ENCODE data around the gene LTK. TPM values are rescaled to one million over a fixed set of nuclear protein-coding genes. Genes with fewer than 3 reads are reported as not detected.

Gene LTK
- total RNA-seq, 2 donors from 2014 or later: 0.44 to 0.57 TPM

DNA sequence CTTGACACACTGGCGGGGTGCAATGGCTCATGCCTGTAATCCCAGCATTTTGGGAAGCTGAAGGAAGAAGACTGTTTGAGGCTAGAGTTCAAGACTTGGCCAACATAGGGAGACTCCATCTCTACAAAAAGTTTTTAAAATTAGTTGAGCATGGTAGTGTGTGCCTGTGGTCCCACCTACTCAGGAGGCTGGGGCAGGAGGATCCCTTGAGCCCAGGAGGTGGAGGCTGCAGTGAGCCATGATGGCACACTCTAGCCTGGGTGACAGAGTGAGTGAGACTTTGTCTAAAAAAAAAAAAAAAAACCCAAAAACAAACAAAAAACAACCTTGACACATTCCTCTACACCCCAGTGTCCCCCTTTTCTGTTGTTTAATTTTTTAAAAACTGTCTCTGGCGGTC, 24.0 kb downstream of the LTK start:
- no peak for TF ChIP-seq CTCF (conservative IDR thresholded peaks at IDR 0.05)
- WGBS, 2 experiments (ENCODE audit: insufficient coverage in 1 of 2, insufficient read length in 1 of 2): 83 to 94% methylated on average over 2 of the region's 2 CpGs
- peaks cover 5% of the 10 kb centered on the region for H3K4me1 Mint-ChIP-seq

DNA sequence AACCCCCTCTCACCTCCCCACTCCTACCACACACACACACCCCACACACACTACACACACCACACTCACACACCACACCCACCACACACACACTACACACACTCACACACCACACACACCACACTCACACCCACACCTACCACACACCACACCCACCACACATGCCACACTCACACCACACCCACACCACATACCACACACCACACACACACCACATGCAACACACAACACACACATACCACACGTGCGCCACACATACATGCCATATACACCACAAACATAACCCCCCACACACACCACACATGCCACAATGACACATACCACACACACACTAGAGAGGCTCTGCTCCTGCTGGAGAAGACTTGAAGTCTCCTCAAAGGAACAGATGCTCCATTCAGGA, 25.8 kb downstream of the LTK start:
- H3K9ac ChIP-seq (ENCODE audit: extremely low read depth, low read length, poor library complexity, severe bottlenecking): no peak overlapping the region
- Mint-ChIP-seq H3K9me3 (no peaks in the 10 kb centered on the region), H3K4me3 (no peak overlapping the region), H3K4me1 (peaks cover 6% of the 10 kb centered on the region), H3K27ac (no peak overlapping the region), H3K36me3 (ENCODE audit: low read depth) (peaks cover 9% of the 10 kb centered on the region), H3K27me3 (ENCODE audit: insufficient read depth) (peaks cover 31% of the 10 kb centered on the region)
- H3K9me3 ChIP-seq (ENCODE audit: control insufficient read depth, low read length): no peaks in the 10 kb centered on the region
- H3K36me3 ChIP-seq (ENCODE audit: control insufficient read depth, insufficient read depth, low read length): peaks cover 11% of the 10 kb centered on the region
- no peak for DNase-seq
- no peak overlapping the region for H3K27ac ChIP-seq (ENCODE audit: low read depth, low read length)
- no peak overlapping the region for H3K4me3 ChIP-seq (ENCODE audit: low read length)
- peaks cover 27% of the 10 kb centered on the region for H3K27me3 ChIP-seq (ENCODE audit: control insufficient read depth, insufficient read depth, low read length, poor library complexity, severe bottlenecking)
- WGBS, 2 experiments (ENCODE audit: insufficient coverage in 1 of 2, insufficient read length in 1 of 2): 97 to 100% methylated on average over 2 of the region's 2 CpGs
- TF ChIP-seq CTCF (conservative IDR thresholded peaks at IDR 0.05): no peak
- peaks cover 4% of the 10 kb centered on the region for H3K4me1 ChIP-seq (ENCODE audit: control insufficient read depth, insufficient read depth, low read length)

More for the DNA sequence above, 24.0 kb downstream of the LTK start:
- Histone ChIP-seq H3K9ac (ENCODE audit: extremely low read depth, low read length, poor library complexity, severe bottlenecking) (no peak overlapping the region), H3K27ac (ENCODE audit: low read depth, low read length) (no peak overlapping the region), H3K4me1 (ENCODE audit: control insufficient read depth, insufficient read depth, low read length) (peaks cover 5% of the 10 kb centered on the region), H3K4me3 (ENCODE audit: low read length) (no peak overlapping the region), H3K27me3 (ENCODE audit: control insufficient read depth, insufficient read depth, low read length, poor library complexity, severe bottlenecking) (peaks cover 42% of the 10 kb centered on the region), H3K9me3 (ENCODE audit: control insufficient read depth, low read length) (no peaks in the 10 kb centered on the region), H3K36me3 (ENCODE audit: control insufficient read depth, insufficient read depth, low read length) (no peaks in the 10 kb centered on the region)
- no peaks in the 10 kb centered on the region for H3K9me3 Mint-ChIP-seq
- H3K27ac Mint-ChIP-seq: no peak overlapping the region
- H3K27me3 Mint-ChIP-seq (ENCODE audit: insufficient read depth): peaks cover 43% of the 10 kb centered on the region
- no peaks in the 10 kb centered on the region for H3K36me3 Mint-ChIP-seq (ENCODE audit: low read depth)
- H3K4me3 Mint-ChIP-seq: no peak overlapping the region
- DNase-seq: no peak

DNA sequence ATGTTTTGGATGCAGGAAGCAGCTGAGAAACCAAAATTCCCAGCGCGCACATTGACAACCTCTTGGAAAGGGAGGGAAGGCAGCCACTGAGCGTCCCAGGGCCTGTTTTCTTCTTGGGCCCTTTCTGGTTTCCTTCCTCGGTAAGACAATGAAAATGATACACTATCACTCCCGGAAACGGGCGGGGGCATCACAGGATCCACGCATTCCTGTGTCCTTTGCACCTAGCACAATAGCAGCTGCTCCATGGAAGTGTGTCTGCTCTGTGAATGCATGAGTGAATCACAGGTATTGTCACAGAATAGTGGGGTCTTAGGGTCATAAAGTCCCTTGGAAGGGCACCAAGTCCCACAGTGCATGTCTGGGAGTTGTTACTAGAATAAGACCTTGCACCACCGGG, 26.2 kb downstream of the LTK start:
- no peak overlapping the region for H3K4me3 Mint-ChIP-seq
- H3K4me1 Mint-ChIP-seq: peaks cover 4% of the 10 kb centered on the region
- H3K9ac ChIP-seq (ENCODE audit: extremely low read depth, low read length, poor library complexity, severe bottlenecking): no peak overlapping the region
- no peak overlapping the region for H3K4me3 ChIP-seq (ENCODE audit: low read length)
- no peaks in the 10 kb centered on the region for H3K4me1 ChIP-seq (ENCODE audit: control insufficient read depth, insufficient read depth, low read length)
- H3K36me3 ChIP-seq (ENCODE audit: control insufficient read depth, insufficient read depth, low read length): peaks cover 15% of the 10 kb centered on the region
- no peaks in the 10 kb centered on the region for H3K9me3 ChIP-seq (ENCODE audit: control insufficient read depth, low read length)
- H3K27ac ChIP-seq (ENCODE audit: low read depth, low read length): no peak overlapping the region
- 90 to 93% methylated on average over 8 to 9 of the region's 9 CpGs for WGBS, 2 experiments (ENCODE audit: insufficient coverage in 1 of 2, insufficient read length in 1 of 2)
- H3K36me3 Mint-ChIP-seq (ENCODE audit: low read depth): peaks cover 14% of the 10 kb centered on the region
- H3K9me3 Mint-ChIP-seq: no peaks in the 10 kb centered on the region
- no peak for TF ChIP-seq CTCF (conservative IDR thresholded peaks at IDR 0.05)
- DNase-seq: no peak
- peaks cover 27% of the 10 kb centered on the region for H3K27me3 Mint-ChIP-seq (ENCODE audit: insufficient read depth)
- no peak overlapping the region for H3K27ac Mint-ChIP-seq
- peaks cover 22% of the 10 kb centered on the region for H3K27me3 ChIP-seq (ENCODE audit: control insufficient read depth, insufficient read depth, low read length, poor library complexity, severe bottlenecking)
